HG02678 (cell line): Measurements from ENCODE around the gene HTR3B.
"Not testable (repeated sequence)": the region's sequence is repeated elsewhere in the genome, so short reads cannot be mapped to it uniquely, and the experiment has no call there.

Experiments used
- ATAC-seq: cut with Tn5 transposase; IDR thresholded peaks from one replicate; pipeline ENCODE4 v1.9.1; 2021; ENCODE audit warnings: mild to moderate bottlenecking, moderate library complexity; ENCODE audit not compliant: unreplicated experiment

HTR3B gene, protein sequence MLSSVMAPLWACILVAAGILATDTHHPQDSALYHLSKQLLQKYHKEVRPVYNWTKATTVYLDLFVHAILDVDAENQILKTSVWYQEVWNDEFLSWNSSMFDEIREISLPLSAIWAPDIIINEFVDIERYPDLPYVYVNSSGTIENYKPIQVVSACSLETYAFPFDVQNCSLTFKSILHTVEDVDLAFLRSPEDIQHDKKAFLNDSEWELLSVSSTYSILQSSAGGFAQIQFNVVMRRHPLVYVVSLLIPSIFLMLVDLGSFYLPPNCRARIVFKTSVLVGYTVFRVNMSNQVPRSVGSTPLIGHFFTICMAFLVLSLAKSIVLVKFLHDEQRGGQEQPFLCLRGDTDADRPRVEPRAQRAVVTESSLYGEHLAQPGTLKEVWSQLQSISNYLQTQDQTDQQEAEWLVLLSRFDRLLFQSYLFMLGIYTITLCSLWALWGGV

DNA sequence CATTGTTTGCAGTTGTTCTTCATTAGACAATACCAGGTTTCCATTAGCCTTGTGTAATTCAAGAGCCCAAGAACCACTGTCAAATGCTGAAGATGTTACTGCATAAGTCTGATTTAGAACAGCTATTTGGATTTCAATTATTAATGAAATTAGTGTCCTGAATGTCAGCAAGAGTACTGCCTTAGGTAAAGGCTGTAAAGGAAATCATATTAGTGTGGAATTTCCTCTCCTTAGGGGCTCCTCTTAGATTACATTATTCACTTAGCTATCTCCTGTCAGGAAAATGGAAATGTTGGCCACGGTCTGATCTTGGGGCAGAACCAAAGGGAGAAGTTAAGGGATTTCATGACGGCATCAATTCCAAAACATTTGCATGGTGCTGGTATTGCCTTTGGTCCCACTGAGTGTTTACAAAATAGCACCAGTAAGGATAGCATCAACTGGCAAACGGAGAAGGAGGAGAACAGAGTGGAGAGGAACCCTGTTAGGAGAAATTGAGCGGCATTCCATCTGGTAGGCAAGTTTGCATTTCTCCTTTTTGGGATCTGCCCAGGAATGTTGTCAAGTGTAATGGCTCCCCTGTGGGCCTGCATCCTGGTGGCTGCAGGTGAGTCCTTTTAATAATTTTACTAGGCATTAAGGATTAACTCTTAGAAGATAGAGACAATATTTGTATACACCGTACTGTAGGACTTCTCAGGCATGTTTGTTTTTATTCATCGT, at the start of gene HTR3B:
HTR3B (plus strand) TSS at position 418 of the 723 bp plus-strand sequence; CDS start at position 556, 138 bp downstream.
- ATAC-seq: no peak

DNA sequence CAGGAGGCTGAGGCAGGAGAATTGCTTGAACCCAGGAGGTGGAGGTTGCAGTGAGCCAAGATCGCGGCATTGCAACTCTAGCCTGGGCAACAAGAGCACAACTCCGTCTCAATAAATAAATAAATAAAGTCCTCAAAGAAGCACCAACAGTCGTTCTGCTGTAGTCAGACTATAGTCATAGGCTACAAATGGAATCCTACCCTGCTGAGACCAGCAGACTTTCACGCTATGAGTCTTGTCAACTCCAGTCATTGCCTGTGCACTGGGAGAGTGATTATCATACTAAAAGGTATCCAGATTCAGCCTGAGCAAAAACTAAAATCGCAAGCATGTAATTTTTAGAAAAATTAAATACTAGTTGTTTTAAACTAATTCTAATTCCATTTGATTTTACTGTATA, 48.8 kb upstream of the HTR3B start:
- ATAC-seq: no peak

DNA sequence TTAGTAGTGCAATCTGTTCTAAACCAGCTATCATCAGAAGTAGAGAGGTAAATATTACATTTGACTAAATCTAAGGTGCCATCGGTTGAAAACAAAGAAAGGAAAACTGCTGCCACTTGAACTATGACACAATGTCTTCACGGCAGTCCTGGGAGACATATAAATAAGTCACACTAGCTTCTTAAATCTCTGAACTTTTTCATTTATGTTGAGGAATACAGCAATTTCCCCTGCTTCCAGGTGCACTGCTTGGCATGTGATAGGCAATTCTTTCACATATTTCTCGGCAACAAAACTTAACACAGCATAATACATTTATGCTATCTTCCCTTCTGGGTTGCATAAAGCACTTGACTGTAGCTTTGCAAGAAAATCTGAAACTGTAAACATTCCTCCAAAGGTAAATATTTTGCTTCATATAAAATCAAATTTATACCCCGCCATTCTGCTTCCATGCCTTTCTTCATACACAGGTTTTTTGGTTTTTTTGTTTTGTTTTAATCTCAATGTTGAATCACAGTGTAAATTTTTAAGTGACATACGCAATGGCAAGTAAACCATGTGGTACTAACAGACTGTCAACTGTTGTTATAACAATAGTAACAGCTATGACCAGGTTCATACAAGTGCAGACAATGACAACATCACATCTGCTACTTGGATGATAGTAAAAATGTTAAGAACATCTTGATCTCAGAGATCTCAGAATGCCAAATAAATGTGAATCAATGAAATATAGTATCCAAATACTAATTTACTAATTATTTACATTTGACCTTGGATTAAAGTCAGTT, 47.4 kb upstream of the HTR3B start:
- ATAC-seq: no peak

DNA sequence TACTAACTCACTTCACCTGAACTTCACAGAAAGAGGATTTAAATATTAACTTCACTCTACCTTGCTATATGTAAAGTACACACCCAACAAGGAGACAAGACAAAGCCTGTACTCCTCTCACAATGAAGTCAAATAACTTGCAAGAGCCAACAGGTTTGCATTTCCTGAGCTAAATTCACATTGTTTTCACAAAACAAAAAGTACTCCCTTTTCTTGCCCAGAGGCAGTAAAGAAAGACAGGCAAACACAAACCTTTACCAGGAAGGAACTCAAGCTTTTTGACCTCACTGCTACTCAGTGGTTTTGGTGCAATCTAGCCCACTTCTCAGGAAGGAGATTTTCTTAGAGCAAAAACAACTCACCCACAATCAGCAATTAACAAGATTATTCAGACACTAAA, 44.9 kb upstream of the HTR3B start:
- ATAC-seq: no peak

DNA sequence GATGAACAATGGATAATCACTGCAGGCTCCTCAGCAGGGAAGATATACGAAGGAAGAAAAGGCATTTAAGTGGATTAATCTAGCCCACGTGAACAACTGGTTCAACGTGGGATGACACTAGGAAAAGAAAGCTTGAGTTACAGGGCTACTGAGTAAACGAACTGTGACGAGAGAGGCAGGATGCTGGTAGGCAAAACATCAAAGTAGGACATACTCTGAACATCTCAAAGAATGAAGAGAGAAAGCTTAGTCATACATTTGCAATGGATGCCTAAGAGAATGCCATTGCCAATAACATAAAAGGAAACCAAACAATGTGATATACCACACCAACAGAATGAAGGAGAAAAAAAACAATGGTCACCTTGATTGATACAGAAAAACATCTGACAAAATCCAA, 42.2 kb upstream of the HTR3B start:
- ATAC-seq: no peak

DNA sequence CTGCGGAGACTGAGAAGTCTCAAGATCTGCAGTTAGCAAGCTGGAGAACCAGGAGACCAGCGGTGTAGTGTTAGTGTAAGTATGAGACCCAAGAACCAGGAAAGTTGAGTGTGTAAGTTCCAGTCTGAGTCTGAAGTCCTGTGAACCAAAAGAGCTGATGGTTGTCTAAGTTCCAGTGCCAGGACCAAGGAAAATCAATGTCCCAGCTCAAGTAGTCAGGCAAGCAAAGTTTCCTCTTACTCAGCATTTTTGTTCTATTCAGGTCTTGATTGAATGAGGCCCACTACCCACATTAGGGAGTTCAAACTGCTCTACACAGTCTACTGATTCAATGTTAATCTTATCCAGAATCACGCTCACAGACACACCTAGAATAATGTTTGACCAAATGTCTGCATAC, 40.2 kb upstream of the HTR3B start:
- no peak for ATAC-seq

DNA sequence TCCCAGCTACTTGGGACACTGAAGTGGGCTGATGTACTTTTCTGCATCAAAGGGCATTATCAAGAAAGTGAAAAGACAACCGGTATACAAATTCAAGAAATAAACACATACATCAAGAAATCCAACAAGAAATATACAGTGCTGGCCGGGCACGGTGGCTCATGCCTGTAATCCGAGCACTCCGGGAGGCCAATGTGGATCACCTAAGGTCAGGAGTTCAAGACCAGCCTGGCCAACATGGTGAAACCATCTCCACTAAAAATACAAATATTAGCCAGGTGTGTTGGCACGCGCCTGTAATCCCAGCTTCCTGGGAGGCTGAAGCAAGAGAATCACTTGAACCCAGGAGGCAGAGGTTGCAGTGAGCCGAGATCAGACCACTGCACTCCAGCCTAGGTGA, 38.7 kb upstream of the HTR3B start:
- no peak for ATAC-seq

DNA sequence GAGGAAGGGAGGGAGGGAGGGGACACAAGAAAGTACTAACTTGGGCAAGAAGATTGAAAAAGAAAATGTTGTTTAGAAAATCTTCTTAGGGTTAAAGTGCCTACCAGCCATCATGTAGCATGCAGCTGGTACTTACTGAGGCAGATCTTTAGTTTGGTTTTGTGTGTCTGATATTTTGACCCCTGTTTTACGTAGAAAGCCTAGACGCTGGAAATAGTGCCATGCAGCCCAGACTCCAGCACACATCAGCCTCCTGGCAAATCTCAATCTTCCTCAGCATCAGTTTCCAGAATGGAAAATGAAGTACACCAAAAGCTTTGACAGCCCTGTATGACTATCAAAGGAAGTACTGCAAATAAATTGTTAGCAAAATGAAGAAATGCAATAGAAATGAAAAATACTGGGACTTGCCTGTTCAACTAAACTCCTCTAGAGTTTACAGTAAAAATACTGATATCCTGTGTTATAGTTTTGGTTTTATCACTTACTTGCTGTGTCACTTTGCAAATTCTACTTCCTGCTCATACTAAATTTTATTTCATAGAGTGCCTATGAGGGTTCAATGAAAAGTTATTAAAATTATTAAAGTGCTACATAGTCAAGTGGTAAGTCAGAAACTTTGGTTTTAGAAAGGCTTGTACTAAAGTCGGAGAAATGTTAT, 36.6 kb upstream of the HTR3B start:
- ATAC-seq: no peak

DNA sequence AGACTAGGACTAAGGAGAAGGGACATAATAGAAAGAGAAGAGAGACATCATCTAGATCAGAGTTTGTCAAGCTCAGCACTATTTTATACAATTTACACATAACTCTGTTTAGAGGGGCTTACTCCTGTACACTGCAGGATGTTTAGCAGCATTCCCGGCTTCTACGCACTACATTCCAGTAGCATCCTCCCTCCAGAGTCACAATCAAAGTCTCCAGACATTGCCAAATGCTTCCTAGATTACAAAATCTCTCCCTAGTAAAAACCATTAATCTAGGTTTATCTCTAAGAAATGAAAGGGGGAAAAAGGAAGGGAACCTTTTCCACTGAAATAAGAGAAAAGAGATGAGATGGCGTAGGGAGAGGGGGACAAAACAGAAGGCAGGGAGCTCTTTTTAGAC, 33.3 kb upstream of the HTR3B start:
- no peak for ATAC-seq

DNA sequence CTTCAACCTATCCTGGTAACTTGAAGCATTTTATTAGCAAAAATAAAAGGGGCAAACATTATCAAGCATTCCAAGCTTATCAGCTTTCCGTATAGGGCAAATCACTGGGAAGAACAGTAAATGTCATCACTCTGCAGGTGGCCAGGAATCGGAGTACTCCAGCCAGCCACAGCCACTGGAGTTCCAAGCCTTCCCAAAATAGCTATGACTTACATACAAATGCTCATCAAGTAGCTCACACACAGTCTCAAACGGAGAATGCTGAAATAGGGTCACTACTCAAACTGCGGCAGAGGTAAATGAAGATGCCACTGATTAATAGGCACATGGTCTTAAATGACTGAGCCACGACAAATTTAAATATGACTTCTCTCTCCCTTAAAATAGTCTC, 31.4 kb upstream of the HTR3B start:
- no peak for ATAC-seq

DNA sequence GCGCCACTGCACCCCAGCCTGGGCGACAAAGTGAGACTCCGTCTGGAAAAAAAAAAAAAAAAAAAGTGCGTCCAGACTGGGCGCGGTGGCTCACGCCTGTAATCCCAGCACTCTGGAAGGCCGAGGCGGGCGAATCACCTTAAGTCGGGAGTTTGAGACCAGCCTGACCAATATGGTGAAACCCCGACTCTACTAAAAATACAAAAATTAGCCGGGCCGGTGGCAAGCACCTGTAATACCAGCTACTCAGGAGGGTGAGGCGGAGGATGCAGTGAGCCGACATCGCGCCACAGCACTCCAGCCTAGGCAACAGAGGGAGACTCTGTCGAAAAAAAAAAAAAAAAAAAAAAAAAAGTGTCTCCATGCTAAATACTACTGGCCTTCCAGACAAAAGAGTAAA, 30.5 kb upstream of the HTR3B start:
- no peak for ATAC-seq

DNA sequence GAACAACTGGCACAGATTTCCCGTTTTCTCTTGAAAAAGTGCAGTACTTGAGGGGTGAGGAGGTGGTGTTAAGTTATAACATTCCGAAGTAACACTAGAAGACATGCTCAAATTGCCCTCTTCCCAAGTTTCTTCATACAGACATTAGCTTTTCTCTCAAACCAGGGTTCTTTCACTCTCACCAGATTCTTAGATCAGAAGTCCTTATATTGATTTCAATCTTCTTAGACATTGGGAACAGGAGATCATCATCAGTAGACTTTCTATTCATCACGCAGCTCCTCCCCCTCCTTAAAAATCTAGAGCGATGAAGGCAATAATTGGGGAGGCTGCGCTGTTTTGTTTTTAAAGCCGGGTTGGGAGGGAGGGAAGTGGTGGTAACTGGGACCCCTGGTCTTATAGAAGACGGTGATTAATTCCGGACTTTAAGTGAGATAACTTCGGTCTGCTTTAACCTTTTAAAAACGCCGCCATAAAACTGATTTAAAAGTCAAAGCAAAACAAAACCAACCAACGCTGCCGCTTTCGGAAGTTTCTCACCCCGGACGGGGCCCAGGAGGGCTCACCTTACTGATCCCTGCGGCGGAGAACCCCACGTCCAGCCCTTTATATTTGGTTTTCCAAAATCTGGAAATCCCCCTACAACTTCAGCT, 29.9 kb upstream of the HTR3B start:
- peak; percentile 37 for ATAC-seq

DNA sequence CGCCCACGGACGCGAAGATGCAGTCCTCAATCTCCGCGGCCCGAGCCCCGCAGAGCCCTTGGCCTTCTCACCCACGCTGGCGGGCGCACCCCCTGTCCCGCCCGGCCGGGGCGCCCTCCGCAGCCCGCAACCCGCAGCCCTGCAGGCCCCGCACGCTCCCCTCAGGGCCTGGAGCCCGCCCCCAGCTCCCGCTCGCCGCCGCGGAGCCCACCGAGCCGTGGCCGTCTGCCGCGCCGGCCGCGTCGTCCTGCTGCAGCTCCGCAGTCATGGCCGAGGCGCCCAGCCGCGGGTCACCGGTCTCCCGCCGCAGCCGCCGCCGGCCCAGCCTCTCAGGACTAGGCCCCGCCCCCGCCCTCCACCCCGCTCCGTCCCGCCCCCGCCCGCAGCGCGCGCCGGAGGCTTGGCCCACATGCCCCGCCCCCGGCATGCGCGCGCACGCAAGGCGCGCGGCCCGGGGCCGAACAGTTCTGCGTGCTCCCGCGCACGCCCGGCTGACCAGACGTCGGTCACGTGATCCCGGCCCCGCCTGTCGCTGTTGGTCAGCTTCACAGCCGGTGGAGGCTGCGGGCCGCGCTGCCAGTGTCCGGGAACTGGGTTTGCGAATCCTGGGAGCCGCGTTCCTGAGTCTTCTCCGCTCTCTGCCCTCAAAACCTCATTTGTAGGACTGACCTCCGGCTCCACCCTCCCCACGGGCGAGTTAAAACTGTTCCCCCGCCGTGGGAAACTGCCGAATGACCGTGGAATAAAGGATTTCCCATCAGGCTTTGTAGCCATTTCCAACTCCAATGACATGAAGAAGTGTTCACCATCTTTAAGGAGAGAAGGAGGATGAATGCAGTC, 29.1 kb upstream of the HTR3B start, which contains the start of gene USP28:
USP28 (minus strand) TSS at position 339 of the 840 bp plus-strand sequence; CDS start at position 268, 71 bp downstream.
- peak; percentile 81 for ATAC-seq

DNA sequence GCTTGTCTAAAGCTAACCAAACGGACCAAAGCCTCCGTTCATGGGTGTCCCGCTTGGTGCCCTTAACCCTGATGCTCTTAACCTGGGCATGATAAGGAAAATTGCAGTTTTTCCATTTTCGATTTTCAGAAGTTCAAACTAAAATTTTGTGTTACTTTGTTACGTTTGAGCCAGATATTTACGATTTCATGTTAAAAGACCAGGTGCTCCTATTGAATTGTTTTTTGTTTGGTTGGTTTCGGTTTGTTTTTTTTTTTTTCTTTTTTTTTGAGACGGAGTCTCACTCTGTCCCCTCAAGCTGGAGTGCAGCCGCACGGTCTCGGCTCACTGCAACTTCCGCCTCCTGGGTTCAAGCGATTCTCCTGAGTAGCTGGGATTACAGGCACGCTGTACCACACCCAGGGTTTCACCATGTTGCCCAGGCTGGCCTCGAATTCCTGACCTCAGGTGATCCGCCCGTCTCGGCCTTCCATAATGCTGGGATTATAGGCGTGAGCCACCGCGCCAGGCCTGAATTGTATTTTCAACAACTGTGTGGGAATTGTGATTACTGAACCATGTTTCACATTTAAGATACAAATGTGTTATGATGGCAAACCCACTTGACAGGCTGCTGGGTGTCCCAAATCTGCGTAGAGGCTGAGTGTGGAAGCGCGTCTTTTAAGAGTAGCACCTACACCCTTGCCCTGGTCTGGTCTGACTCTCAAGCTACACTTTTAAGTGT, 28.4 kb upstream of the HTR3B start:
- no peak for ATAC-seq

DNA sequence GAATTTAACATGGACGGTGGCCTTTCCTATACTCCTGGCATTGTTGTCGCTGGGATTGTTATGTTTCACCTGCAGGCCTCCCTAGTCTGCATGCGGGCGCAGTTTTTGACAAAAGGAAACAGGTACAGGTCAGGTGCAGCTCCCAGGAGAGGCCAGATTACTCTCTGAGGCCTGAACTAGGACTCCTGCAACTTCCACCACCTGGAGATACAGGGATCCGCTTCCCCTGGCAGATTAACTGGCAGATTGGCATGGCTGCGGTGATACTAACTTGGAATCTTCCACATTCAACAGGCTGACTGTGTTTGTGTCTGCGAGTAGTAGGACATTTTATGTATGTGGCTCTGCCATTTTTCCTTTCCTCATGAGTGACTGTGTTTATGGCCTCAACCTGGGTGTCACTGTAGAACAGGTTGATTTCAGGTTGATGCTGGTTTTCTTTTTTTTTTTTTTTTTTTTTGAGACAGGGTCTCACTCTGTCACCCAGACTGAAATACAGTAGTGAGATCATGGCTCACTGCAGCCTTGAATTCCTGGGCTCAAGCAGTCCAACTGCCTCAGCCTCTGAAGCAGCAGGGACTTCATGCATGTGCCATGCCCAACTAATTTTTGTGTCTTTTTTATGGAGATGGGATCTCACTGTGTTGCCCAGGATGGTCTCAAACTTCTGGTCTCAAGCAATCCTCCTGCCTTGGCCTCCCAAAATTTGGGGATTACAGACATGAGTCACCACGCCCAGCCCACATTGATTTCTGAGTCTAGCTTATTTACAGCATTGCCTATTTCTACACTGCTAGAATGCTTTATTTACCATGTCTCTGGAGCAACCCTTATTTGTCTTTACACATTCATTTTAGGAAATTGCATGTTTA, 27.6 kb upstream of the HTR3B start:
- ATAC-seq: no peak

DNA sequence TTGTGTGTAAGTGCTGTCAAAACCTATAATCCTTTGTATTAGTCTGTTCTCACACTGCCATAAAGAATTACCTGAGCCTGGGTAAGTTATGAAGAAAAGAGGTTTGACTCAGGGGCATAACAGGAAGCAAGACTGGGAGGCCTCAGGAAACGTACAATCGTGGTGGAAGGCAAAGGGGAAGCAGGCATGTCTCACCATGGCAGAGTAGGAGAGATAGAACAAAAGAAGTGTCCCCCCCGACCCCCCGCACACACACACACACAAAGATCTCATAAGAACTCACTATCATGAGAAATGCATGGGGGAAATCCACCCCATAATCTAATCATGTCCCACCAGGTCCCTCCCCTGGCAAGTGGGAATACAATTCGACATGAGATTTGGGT, 26.9 kb upstream of the HTR3B start:
- no peak for ATAC-seq

DNA sequence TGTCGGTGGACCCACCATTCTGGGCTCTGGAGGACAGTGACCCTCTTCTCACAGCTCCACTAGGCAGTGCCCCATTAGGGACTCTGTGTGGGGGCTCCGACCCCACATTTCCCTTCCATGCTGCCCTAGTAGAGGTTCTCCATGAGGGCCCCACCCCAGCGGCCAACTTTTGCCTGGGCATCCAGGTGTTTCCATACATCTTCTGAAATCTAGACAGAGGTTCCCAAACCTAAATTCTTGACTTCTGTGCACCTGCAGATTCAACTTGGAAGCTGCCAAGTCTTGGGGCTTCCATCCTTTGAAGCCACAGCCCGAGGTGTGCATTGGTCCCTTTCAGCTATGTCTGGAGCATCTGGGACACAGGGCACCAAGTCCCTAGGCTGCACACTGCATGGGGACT, 25.1 kb upstream of the HTR3B start:
- ATAC-seq: not testable (repeated sequence)

DNA sequence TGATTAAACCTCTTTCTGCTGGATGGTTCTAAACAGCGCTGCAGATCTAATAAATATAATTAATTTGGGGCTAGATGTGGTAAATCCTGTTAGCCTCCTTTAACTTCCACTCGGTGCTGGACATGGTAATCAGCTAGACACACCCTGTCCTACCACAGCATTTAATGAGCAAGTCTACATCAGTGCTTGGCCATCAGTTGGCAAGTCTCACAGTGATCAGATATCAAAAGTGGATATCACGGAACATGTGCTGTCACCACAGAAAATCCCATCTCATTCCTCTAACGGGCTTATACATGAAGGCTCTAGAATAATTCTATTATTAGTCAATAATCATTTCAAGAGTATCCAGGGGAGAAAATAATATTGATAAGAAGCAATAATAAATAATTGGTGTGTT, 23.6 kb upstream of the HTR3B start:
- no peak for ATAC-seq
